H7 (cell line): ENCODE results near the gene SOX18. TPM values are rescaled to one million over a fixed set of nuclear protein-coding genes. Genes with fewer than 3 reads are reported as not detected.

ENCODE experiments used
- DNase-seq: peaks from one replicate; pipeline ENCODE4 v3.0.0; 2012
- H3K27me3 ChIP-seq: 2 replicates; pipeline ENCODE4 v1.6.0; 2011; ENCODE audit warnings: mild to moderate bottlenecking, low read length; ENCODE audit not compliant: control insufficient read depth, insufficient read depth
- H3K36me3 ChIP-seq: replicated peaks from 2 replicates; pipeline ENCODE4 v1.5.1; 2011; ENCODE audit warnings: low read length; ENCODE audit not compliant: control insufficient read depth, insufficient read depth
- H3K4me3 ChIP-seq: 2 replicates; pipeline ENCODE4 v1.5.1; 2011; ENCODE audit warnings: low read depth, mild to moderate bottlenecking, control low read depth, low read length, moderate library complexity; ENCODE audit not compliant: insufficient read depth
- total RNA-seq: library from RNA; depleted of rRNA; stranded (reverse); fragments of >200 nt; shearing (Covaris generic); gene quantifications from 2 replicates; pipeline ENCODE4 v1.2.3, GENCODE V29; 2014

The SOX18 gene
- total RNA-seq, 1 experiment from 2014 or later: 1.2 TPM

GRCh38 chr20:64045346-64046011, 4.0 kb downstream of the SOX18 start:
- H3K36me3 ChIP-seq: no peaks in the 10 kb centered on the region
- peak; percentile 67 for DNase-seq
- peaks cover 66% of the 10 kb centered on the region for H3K27me3 ChIP-seq
- no peak overlapping the region for H3K4me3 ChIP-seq

DNA sequence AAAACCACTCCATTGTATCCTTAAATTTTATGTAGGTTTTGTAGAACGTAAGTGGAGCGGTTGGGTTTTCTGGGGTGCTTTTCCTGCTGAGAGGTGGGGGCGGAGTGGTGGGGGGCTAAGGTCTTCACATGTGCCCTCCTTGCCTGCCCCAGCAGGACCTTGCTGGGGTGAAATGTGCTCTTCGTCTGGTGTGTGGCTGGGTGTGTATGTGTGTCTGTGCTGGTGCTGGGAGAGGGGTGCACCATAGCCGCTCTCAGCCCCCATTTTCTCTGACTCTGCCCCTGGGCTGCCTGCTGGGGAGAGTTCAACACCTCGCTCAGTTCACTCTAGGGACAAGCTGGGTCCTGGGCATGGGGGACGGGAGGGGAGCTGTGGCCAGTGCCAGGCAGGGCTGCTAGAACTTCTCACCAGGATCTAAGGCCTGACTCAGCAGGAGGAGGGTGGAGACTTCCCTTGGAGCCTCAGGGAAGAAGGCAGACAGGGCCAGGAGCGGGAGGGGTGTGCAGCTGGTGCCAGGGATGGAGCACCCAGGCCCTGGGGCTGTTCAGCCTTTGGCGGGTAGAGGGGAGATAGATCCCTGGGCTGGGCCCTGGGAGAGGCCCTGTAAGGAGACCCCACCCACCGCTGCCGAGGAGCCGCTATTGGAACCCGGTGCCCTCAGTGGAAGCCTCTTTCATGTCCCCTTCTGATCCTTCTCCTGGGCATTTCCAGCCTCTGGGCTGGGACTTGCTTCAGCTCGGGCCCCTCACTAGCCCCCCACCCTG, 4.8 kb downstream of the SOX18 start:
- no peaks in the 10 kb centered on the region for H3K36me3 ChIP-seq
- H3K4me3 ChIP-seq: no peak overlapping the region
- H3K27me3 ChIP-seq: peaks cover 66% of the 10 kb centered on the region
- peak; percentile 61 for DNase-seq

DNA sequence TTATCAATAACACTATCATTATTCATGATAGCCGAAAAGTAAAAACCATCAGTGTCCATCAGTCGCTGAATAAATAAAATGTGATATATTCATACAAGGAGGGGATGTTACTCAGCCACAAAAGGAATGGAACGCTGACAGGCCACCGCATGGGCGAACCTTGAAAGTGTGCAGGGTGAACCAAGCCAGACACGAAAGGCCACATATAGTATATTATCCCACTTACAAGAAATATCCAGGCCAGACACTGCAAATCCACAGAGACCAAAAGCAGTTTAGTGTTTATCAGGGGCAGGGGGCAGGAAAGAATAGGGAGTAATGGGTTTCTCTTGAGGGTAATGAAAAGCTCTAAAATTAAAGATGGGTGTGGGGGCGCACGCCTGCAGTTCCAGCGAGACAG, 5.7 kb downstream of the SOX18 start:
- Histone ChIP-seq H3K4me3 (no peak overlapping the region), H3K36me3 (no peaks in the 10 kb centered on the region), H3K27me3 (peaks cover 69% of the 10 kb centered on the region)
- no peak for DNase-seq

- H3K36me3 ChIP-seq: no peaks in the 10 kb centered on the region
- peak; percentile 84 for DNase-seq
- peaks cover 65% of the 10 kb centered on the region for H3K27me3 ChIP-seq
- H3K4me3 ChIP-seq: peak overlapping the region; percentile 54
Measured at GRCh38 chr20:64042054-64042781, 7.2 kb downstream of the SOX18 start.

DNA sequence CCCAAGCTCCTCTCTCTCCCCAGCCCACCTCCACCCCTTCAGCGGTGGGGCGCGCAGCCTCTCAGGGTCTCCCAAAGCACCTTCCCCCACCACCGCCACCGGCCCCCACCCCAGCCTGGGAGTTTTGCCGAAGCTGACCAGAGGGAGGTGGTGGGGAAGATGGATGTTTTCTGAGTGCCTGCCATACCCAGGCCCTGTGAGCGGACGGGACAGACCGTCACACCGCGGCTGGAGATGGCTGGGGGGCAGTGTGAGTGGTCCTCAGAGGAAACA, 7.7 kb downstream of the SOX18 start:
- no peaks in the 10 kb centered on the region for H3K36me3 ChIP-seq
- H3K27me3 ChIP-seq: peaks cover 60% of the 10 kb centered on the region
- DNase-seq: peak; percentile 79
- H3K4me3 ChIP-seq: peak overlapping the region; percentile 54; the same call in 1 of the 2 replicates

GRCh38 chr20:64041040-64041780, 8.2 kb downstream of the SOX18 start:
- DNase-seq: peak; percentile 69
- no peak overlapping the region for H3K4me3 ChIP-seq
- peaks cover 56% of the 10 kb centered on the region for H3K27me3 ChIP-seq
- H3K36me3 ChIP-seq: no peaks in the 10 kb centered on the region

DNA sequence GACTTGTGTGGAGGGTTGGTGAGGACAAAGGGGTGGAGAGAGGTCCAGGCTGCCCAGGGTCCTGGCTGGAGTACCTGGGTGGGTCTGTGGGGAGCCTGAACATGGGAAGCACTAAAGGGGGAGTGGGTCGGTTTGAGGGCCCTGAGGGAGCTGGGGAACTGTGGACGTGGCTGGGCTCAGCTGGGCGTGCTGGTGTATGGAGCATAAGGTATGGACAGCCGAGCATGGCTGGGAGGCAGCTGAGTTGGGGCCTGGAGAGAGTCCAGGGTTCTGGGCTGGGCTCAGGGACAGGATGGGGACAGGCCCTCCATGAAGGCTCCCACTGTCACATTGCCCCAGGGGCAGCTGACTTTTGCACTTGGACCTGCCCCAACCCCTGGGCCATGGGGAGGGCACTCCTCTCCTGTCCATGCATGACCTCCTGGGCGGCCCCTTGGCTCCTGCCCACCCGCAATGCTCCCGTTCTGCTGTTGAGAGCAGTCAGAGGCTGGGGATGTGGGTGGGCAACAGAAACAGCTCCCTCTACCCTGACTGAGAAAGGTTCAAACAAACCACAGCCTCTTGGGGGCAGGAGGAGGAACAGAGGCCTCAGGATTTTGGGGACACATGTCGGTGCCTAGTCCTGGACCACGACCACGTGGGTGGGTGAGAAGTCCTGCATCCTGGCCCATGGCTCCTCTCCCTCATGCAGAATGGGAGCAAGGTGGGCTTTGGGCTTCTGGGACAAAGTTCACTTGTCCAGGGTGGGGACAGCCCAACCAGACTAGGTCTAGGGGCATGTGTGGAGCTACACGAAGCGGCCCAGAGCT, 9.0 kb downstream of the SOX18 start:
- Histone ChIP-seq H3K27me3 (peaks cover 51% of the 10 kb centered on the region), H3K36me3 (no peaks in the 10 kb centered on the region), H3K4me3 (no peak overlapping the region)
- DNase-seq: no peak

DNA sequence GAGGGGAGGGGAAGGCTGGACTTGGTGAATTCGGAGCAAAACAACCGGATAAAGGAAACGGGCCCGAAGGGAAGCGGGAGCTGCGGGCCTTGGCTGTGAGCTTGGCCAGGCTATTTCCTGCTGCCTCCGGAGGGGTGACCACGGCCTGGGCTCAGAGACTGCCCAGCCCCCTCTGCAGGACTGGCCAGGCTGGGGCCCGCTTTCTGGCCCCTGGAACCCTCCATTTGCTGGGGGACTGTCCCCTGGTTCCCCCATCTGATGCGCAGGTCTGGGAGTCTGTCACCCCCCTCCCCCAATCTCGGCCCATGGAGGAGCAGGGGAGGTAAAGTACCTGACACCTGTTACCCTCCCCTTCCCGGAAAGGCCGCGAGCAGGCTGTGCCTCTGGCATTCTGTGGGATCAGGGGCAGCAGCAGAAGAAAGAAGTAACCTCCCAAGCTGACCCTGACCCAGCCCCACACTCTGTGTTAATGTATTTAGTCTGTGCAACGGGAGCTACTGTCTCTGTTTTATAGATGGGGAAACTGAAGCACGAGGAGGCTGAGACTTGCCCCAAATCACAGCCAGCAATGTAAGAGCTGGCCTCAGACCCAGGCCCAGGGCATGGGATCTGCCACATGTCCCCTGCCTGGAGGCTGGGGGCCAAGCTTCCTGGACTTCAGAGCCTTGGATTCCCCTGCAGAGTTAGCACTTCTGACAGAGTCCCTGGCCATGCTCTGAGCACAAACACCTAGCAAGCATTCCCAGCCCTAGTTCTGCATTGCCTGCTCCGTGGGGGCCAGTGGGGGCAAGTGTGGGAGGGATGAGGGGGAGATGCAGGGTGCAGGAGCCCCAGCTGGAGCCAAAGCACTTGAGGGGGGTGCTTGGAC, 9.9 kb downstream of the SOX18 start:
- Histone ChIP-seq H3K4me3 (peak overlapping the region; percentile 58), H3K27me3 (peaks cover 48% of the 10 kb centered on the region), H3K36me3 (peaks cover 2% of the 10 kb centered on the region)
- DNase-seq: peak; percentile 86

DNA sequence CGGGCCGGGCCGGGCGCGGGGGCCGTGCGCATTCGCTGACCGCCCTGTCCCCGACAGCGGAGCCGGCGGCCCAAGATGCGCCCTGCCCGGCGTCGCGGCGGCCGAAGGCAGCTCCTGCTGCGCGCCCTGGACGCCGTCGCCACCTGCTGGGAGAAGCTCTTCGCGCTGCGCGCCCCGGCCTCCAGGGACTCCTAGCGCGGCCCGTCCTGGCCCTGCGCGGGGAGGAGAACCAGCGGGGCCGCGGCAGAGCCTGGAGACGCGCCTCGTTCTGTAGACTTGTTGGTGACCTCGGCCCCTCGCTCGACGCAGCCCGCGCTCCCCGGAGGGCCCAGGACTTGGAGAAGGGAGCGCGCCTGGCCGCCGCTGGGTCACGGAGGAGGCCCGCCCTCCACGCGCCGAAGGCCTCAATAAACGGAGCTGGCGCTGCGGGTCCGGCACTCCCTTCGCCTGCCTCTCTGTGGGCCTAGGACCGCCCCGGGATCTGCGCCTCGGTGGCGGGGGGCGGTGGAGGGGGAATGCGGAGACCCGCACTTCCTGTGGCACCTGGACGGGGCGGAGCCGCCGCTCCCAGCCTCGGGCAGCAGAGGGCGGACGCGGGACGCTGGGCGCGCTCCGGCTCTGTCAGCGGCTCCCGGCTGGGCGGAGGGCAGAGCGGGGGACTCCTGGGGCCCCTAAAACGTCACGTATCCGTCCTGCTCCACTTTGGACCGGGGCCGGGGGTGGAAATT, 10.7 kb downstream of the SOX18 start:
- DNase-seq: peak; percentile 99
- H3K36me3 ChIP-seq: peaks cover 2% of the 10 kb centered on the region
- peaks cover 46% of the 10 kb centered on the region for H3K27me3 ChIP-seq
- peak overlapping the region; percentile 58 for H3K4me3 ChIP-seq

- peak; percentile 82 for DNase-seq
- H3K36me3 ChIP-seq: peaks cover 2% of the 10 kb centered on the region
- H3K4me3 ChIP-seq: peak overlapping the region; percentile 58
- H3K27me3 ChIP-seq: peaks cover 46% of the 10 kb centered on the region
Measured at GRCh38 chr20:64038224-64038564, 11.2 kb downstream of the SOX18 start.

DNA sequence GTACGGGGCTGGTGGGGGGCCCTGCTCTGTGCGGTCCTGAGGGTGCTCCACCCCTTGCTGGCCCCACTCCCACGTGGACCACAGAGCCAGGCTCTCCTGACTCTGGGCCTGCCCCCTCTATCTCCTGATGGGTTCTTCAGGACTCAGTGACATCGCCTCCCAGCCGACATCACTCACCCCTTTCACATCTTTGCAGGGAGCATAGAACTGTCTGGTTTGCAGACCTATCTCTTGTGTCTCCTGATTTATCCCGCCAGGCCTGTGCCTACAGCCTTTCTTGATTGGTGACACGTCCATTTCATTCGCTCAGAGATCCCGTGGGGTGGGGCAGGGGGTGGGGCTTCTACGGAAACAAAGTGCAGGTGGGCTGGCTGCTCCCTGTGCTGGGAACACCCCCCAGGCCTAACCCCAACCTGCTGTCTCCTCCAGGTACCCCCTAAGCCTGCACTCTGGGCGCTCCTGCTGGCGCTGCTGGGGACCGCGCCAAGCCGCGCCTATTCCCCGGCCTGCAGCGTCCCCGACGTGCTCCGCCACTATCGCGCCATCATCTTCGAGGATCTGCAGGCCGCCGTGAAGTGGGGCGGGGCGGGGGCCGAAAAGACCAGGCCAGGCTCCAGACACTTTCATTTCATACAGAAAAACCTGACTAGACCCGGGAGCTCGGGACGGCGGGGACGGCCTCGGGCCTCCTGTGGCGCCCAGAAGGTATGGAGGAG, 11.8 kb downstream of the SOX18 start:
- Histone ChIP-seq H3K36me3 (peaks cover 2% of the 10 kb centered on the region), H3K27me3 (peaks cover 46% of the 10 kb centered on the region), H3K4me3 (peak overlapping the region; percentile 58)
- DNase-seq: peak; percentile 88

DNA sequence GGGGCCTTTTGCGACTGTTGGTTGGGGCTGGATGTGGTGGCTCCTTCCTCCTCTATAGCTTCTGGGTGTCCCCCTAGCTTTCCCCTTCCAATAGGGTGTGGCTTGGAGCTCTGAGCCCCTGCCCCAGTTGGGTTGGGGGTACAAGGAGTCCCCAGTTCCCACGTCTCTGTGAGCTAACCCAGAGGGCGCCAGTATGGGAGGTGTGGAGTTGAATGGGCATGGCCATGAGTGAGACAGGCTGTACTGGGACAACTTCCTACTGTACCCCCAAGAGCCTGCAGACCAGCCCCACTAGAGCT, 12.3 kb downstream of the SOX18 start:
- H3K4me3 ChIP-seq: no peak overlapping the region
- DNase-seq: peak; percentile 74
- H3K27me3 ChIP-seq: peaks cover 43% of the 10 kb centered on the region
- H3K36me3 ChIP-seq: peaks cover 3% of the 10 kb centered on the region
